HG03066 (cell line): ENCODE data around the gene TBC1D4.
"Not testable (repeated sequence)": the region's sequence is repeated elsewhere in the genome, so short reads cannot be mapped to it uniquely, and the experiment has no call there.

Experiments used
- ATAC-seq: cut with Tn5 transposase; IDR thresholded peaks from one replicate; pipeline ENCODE4 v1.9.1; 2021; ENCODE audit warnings: low read depth; ENCODE audit not compliant: unreplicated experiment

TBC1D4 gene

GRCh38 chr13:75368167-75368566 is 113.8 kb downstream of the TBC1D4 start:
- ATAC-seq = no peak

DNA sequence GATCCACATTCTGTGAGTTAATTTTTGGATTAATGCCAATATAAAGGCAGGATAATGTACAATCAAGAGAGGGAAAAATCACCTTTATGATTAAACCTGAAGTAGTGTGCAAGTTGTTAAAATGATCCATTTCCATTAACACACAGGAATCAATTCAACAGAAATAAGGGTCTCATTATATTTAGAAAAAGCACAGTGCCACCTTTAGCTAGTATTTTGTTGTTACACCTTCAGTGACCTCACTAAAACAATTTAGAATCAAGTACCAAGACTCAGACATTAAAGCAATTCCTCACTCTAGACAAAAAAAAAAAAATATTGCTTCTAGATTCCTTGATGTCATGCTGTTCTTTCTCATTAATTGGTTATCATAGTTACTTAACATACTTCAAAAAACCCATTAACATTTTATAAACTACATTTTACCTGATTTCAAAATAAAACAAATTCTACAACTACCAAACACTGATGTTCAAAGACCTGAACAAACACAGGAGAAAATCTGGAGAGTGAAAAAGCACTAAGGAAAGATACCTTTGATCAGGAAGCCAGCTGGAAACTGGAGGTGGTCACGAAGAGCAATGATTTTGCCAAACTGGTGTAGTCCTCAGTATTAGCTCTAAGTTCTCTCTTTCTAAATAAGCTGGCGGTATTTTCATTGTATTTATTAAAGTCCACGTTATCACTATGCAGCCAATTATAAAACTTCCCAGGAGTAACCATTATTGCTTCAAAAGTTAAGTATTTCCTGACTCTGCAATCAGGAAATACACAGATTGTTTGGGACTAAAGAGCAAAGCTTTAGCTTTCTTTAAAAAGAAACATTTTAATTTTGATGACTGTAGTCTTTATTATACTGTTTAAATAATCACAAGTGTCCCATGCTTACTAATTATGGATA is 115.3 kb downstream of the TBC1D4 start:
- ATAC-seq = no peak

DNA sequence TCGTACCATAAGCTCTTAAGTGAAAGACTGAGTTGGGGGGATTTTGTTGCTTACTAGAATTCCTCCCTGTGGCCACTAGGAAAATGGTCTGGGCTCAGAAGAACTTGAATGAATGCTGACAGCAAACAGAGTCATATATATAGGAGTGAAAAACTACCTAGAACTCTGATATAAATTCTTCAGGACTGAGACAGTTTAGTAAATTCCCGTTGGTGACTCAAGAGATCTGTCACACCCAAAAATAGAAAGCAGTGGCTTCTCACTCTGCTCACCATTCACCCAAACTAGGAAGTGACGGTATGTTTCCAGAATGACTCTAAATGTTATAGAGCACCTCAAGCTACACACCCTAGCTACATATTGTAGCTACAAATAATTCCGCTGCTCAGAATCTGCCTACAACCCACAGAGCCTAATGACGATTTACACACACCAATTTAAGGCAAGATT is 116.2 kb downstream of the TBC1D4 start:
- ATAC-seq = peak; percentile 96

DNA sequence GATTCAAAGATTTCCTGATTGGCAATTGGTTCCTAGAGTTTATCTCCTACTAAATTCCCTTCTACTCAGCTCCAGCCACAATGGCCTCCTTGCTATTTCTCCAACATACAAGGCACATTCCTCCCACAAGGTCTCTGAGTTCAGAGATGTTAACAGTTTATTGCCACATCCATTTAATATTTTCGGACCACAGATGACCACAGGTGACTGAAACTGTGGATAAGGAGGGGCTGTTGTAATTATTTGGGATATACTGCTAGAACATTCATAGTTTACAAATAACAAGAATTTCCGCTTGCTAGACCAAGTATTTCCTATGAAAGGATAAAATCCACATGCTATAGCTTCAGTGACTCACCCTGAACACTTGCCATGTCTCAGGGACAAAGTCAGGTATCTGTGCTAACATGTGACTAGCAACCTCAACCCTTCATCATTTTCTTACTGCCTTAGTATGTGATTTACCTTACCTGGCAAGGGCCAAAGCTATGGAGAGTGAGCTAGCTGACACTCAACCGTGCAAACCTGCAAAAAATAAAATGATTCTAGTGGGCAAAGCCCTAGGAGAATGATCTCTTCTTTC is 117.7 kb downstream of the TBC1D4 start:
- no peak for ATAC-seq

- no peak for ATAC-seq
Observed at GRCh38 chr13:75363371-75363770, 118.6 kb downstream of the TBC1D4 start.

GRCh38 chr13:75362026-75362425 is 119.9 kb downstream of the TBC1D4 start:
- ATAC-seq = no peak

GRCh38 chr13:75360170-75360569 is 121.8 kb downstream of the TBC1D4 start:
- ATAC-seq = no peak

DNA sequence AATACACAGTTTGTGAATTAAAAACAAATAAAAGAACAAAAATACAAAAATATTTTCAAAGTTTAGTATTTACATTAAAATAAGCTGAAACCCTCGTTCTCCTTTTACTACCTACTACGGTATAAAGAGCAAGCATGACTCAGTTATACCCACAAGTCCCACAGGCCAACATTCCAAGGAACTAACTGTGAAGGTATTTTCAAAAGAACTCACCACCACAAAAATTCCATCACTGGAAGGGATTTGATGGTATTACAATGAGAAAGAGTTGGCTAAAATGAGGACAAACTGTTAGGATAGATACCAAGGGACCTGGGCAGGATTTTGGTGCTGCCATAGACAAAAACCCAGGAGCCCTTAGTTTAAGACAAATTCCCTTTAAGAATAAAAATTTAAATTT is 122.7 kb downstream of the TBC1D4 start:
- ATAC-seq = no peak

- peak; percentile 65 for ATAC-seq
Observed at GRCh38 chr13:75357576-75358289, 124.2 kb downstream of the TBC1D4 start.

- ATAC-seq = no peak
Observed at GRCh38 chr13:75356421-75356820, 125.5 kb downstream of the TBC1D4 start.

DNA sequence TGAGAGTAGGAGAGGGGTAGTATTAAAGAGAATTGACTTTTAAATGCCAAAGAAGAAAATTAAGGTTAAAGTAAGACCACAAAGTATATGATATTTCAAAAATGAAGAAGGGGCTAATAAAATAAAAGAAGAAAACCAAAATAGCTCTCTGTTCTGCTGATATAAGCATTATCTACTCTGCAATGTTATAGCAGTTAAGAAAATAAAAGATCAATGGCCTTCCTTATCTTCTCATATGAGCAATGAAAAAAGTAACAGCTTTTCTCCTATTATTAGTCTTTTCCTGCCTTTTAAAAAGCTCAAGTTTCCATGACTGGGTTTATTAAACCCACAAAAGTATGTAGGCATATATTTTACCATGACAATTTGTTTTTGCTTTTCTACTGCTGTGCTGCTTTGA is 126.4 kb downstream of the TBC1D4 start:
- no peak for ATAC-seq

DNA sequence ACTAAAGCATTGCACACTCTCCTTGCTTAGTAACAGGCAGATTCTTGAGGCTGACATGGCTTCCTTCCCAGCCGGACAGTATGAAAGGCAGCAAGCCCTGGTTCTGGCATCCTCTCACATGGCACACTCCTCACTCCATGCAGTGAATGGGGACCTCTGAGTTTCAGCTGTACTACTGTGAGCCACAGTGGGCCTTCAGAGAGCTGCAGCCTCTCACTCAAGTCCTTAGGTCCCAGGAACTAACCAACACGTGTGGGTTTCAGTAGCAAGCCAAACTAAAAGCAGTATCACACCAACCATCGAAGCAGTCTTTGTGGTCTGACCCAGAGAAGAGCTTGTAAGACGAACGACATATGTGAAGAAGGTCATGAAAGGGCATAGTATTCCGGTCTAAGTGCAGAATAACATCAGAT is 128.2 kb downstream of the TBC1D4 start:
- ATAC-seq = peak; percentile 88

DNA sequence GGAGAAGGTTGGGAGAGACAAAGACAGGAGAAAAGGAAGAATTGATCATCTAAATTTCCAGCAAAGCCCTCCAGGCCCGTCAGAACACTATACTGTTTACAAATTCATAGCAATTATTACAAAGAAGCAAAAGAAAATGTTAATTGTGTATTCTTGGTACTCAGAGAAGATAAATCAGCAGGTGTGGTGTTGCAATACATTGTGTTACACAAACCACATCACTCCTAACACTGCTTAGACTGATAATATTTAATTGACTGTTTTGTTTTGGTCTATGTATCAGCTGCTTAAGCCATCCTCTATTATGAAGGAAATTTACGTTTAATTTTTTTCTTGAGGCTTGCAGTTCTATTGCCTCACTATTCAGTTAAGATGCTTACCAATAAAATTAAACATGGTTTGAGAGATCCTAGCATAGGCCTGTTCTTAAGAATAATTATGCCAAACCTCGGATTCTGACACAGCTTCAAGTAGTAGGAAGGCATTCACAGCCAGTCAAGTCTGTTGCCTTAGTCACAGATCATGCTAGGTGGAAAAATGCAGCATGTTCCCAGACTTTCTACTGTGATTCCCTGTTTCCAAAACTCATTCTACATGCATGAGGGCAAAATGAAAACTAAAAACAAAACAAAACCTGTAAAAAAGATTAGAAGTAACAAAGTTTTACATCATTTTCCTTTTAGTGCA is 129.2 kb downstream of the TBC1D4 start:
- no peak for ATAC-seq

DNA sequence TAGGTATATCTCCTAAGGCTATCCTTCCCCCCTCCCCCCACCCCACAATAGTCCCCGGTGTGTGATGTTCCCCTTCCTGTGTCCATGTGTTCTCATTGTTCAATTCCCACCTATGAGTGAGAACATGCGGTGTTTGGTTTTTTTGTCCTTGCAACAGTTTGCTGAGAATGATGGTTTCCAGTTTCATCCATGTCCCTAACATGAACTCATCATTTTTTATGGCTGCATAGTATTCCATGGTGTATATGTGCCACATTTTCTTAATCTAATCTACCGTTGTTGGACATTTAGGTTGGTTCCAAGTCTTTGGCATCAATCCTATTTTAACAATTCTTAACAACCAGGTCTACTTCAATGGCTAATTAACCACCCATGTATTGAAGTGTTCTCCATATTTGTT is 130.4 kb downstream of the TBC1D4 start:
- not testable (repeated sequence) for ATAC-seq

GRCh38 chr13:75347925-75348324 is 134.0 kb downstream of the TBC1D4 start:
- ATAC-seq = no peak

GRCh38 chr13:75347457-75347856 is 134.5 kb downstream of the TBC1D4 start:
- ATAC-seq = no peak

GRCh38 chr13:75345193-75345592 is 136.8 kb downstream of the TBC1D4 start:
- ATAC-seq = no peak

DNA sequence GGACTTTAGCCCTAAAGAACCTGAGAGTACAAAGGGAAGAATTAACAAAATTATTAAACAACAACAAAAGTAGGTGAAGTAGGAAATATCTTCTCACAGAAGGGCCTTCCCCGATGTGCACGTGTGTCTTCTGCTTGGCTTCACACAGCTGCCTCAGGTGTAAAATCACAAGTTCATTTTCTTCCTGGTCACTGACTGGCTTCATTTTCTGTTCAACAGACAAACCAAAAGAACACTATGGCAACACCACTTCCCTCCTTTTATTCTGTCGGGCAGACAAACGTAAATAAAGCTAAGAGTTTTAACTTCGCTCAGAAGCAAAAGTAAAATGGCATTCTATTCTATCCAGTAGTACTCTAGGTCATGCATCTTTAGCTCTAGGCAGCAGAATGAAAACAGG is 140.9 kb downstream of the TBC1D4 start:
- peak; percentile 93 for ATAC-seq

DNA sequence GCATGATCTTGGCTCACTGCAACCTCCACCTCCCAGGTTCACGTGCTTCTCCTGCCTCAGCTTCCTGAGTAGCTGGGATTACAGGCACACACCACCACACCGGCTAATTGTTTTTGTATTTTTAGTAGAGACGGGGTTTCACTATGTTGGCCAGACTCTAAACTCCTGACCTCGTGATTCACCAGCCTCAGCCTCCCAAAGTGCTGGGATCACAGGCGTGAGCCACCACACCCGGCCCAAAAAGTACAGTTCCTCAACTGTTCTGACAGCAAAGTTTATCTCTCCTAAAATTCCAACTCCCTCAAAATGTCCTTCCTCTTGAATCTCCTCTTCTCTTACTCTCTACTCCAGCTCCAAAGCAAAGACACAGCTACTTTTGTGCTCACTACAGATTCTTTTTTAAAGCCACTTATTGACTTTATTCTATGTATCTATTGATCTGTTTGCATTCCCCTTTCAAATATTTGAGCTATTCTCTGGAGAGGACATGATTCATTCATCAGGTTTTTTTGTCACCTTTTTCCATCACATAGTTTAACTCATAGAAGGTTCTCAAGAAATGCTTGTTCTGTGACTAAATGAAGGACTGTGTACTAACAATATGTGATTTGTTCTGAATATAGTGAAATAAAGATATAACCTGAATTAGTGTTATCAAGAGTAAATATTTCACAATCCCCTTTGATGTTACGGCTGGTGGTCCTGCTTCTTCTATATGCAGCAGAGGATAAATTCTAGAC is 142.2 kb downstream of the TBC1D4 start:
- ATAC-seq = no peak
